Measurements from ENCODE around the gene KANSL1.

DNA sequence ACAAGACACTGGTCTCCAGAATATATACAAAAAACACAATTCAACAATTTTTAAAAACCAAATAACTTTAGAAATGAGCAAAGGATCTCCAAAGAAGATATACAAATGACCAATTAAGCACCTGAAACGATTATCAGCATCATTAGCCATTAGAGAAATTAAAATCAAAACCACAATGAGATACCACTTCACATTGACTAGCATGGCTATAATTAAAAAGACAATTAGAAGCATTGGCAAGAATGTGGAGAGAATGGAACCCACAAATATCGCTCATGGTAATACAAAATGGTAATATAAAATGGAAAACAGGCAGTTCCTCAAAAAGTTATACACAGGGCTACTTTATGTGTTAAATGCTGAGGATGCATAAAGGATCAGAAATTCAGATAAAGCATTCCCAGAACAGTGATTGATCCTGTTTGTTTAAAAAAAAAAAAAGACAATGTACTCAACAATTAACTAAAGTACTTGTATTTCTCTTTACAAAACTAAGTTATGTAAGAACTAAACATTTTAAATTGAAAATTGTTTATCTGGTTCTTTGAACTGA lies 52.5 kb downstream of the KANSL1 start:
- TF ChIP-seq, protein P1, sequence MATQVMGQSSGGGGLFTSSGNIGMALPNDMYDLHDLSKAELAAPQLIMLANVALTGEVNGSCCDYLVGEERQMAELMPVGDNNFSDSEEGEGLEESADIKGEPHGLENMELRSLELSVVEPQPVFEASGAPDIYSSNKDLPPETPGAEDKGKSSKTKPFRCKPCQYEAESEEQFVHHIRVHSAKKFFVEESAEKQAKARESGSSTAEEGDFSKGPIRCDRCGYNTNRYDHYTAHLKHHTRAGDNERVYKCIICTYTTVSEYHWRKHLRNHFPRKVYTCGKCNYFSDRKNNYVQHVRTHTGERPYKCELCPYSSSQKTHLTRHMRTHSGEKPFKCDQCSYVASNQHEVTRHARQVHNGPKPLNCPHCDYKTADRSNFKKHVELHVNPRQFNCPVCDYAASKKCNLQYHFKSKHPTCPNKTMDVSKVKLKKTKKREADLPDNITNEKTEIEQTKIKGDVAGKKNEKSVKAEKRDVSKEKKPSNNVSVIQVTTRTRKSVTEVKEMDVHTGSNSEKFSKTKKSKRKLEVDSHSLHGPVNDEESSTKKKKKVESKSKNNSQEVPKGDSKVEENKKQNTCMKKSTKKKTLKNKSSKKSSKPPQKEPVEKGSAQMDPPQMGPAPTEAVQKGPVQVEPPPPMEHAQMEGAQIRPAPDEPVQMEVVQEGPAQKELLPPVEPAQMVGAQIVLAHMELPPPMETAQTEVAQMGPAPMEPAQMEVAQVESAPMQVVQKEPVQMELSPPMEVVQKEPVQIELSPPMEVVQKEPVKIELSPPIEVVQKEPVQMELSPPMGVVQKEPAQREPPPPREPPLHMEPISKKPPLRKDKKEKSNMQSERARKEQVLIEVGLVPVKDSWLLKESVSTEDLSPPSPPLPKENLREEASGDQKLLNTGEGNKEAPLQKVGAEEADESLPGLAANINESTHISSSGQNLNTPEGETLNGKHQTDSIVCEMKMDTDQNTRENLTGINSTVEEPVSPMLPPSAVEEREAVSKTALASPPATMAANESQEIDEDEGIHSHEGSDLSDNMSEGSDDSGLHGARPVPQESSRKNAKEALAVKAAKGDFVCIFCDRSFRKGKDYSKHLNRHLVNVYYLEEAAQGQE (IDR thresholded peaks at IDR 0.05; ENCODE audit: low read depth), result no peak
- TF ChIP-seq, protein P2, sequence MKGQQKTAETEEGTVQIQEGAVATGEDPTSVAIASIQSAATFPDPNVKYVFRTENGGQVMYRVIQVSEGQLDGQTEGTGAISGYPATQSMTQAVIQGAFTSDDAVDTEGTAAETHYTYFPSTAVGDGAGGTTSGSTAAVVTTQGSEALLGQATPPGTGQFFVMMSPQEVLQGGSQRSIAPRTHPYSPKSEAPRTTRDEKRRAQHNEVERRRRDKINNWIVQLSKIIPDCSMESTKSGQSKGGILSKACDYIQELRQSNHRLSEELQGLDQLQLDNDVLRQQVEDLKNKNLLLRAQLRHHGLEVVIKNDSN (IDR thresholded peaks at IDR 0.05), result no peak
- no peak for TF ChIP-seq EP300 (IDR thresholded peaks at IDR 0.05; ENCODE audit: borderline replicate concordance)
- TF ChIP-seq, protein P3, sequence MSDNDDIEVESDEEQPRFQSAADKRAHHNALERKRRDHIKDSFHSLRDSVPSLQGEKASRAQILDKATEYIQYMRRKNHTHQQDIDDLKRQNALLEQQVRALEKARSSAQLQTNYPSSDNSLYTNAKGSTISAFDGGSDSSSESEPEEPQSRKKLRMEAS (IDR thresholded peaks at IDR 0.05), result no peak
- no peak for TF ChIP-seq NFIC (IDR thresholded peaks at IDR 0.05)
- no peak for TF ChIP-seq EGR1 (IDR thresholded peaks at IDR 0.05)
- no peak for TF ChIP-seq TAF1 (IDR thresholded peaks at IDR 0.05; ENCODE audit: low read depth)
- TF ChIP-seq ZBTB7A (IDR thresholded peaks at IDR 0.05; ENCODE audit: low read depth), result no peak
- TF ChIP-seq RAD21 (IDR thresholded peaks at IDR 0.05; ENCODE audit: low read depth), result no peak
- TF ChIP-seq CREB1 (IDR thresholded peaks at IDR 0.05; ENCODE audit: low read depth), result no peak
